Epithelial cell of esophagus (primary cell): ENCODE data around the gene FHL1.
"Not testable (repeated sequence)": the region's sequence is repeated elsewhere in the genome, so short reads cannot be mapped to it uniquely, and the experiment has no call there.

ENCODE experiments used
- DNase-seq: peaks from one replicate; pipeline ENCODE4 v3.0.0; 2010; ENCODE audit warnings: low read depth
- H3K4me3 ChIP-seq: 2 replicates; pipeline ENCODE4 v1.5.1; 2011; ENCODE audit warnings: mild to moderate bottlenecking, low read length, control low read depth
- TF ChIP-seq, protein P1 (sequence below): IDR thresholded peaks from 2 replicates; pipeline ENCODE4 v1.5.1; 2011; ENCODE audit warnings: low read depth, mild to moderate bottlenecking, low read length, control low read depth, inconsistent platforms; ENCODE audit not compliant: insufficient read depth; ENCODE audit errors: missing control alignments

Gene FHL1

DNA sequence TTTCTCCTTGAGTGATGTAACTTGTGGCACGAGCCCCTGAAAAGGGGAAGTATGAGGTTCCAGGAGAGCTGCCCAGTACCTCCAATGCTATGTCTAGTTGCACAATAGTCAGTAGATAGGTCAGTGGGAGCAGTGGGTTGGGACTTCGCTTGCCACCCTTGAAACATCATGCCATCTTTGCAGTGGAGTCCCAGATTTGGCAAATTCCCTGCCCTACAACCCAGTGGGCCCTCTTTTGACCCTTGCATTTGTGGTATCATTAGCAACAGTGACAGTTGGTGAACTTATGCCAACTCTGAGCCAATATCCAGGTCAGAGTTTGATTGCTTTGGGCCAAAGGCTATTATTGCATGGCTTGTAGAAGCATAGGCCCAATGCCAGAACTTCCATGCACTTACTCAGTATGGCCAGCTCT is 12.3 kb downstream of the FHL1 start:
- DNase-seq = no peak
- no peak overlapping the region for H3K4me3 ChIP-seq
- TF ChIP-seq, protein P1, sequence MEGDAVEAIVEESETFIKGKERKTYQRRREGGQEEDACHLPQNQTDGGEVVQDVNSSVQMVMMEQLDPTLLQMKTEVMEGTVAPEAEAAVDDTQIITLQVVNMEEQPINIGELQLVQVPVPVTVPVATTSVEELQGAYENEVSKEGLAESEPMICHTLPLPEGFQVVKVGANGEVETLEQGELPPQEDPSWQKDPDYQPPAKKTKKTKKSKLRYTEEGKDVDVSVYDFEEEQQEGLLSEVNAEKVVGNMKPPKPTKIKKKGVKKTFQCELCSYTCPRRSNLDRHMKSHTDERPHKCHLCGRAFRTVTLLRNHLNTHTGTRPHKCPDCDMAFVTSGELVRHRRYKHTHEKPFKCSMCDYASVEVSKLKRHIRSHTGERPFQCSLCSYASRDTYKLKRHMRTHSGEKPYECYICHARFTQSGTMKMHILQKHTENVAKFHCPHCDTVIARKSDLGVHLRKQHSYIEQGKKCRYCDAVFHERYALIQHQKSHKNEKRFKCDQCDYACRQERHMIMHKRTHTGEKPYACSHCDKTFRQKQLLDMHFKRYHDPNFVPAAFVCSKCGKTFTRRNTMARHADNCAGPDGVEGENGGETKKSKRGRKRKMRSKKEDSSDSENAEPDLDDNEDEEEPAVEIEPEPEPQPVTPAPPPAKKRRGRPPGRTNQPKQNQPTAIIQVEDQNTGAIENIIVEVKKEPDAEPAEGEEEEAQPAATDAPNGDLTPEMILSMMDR = no peak

DNA sequence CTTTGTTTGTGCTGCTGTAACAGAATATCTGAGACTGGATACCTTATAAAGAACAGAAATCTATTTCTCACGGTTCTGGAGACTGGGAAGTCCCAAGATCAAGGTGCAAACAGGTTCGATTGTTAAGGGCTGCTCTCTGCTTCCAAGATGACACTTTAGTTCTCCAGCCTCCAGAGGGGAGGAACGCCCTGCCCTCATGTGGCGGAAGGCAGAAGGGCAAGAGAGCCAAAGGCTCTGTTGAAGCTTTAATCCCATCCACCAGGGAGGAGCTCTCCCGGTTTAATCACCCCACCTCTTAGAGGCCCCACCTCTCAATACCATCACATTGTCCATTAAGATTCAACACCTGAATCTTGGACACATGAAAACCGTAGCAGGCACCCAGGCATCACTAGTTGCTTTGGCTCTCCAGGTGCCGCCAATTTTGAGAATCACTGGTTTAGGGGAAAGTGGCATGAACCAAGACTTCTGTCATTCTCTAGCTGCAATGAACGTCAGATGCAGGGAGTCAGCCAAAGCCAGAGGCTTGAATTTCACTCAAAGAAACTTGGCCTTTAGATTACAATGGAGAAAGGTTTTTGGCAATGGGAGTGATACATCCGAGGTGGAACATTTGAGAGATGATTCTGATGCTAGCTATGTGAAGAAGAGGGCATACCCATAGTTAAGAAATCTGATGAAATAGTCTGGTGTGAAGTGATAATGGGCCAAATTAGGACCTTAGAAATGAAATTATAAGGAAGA is 15.7 kb downstream of the FHL1 start:
- H3K4me3 ChIP-seq = no peak overlapping the region
- DNase-seq = peak; percentile 60
- TF ChIP-seq, protein P1 = peak; percentile 77

DNA sequence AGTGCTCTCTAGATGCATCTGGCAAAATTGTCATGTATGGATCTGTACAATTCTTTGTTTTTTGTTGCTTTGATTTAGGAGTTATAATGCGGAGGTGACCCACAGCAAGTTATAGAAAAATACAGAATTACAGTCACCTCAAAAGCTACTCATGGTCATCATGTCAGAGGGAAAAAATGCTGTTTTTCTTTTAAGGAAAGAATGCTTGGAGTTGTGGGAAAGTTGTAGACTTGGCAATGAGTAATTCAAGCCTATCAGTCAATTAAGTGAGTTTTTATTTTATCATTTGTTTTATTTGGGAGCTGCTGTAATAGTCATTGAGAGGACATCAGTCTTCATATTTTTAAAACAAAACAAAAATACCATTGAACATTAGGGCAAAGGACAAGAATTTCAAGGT is 16.4 kb downstream of the FHL1 start:
- TF ChIP-seq, protein P1 = no peak
- H3K4me3 ChIP-seq = no peak overlapping the region
- no peak for DNase-seq

DNA sequence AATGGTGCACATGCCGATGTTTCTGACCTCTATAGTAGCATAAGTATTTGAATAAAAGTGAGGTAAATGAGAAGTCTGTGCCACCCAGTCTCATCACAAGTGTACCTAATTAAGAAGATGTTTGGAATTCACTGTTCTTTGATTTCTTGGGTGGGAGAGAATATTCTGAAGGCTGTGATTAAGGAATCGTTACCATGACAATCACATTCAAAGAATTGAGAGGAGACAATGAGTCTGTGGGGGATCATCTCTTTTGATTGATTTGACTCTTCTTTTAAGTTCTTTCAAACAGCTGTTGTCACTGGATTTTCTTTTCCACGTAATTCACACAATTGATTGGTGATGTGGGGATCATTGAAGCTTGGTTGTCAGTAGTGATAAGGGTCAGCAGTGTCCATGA is 18.1 kb downstream of the FHL1 start:
- DNase-seq = no peak
- TF ChIP-seq, protein P1 = no peak
- H3K4me3 ChIP-seq = no peak overlapping the region

DNA sequence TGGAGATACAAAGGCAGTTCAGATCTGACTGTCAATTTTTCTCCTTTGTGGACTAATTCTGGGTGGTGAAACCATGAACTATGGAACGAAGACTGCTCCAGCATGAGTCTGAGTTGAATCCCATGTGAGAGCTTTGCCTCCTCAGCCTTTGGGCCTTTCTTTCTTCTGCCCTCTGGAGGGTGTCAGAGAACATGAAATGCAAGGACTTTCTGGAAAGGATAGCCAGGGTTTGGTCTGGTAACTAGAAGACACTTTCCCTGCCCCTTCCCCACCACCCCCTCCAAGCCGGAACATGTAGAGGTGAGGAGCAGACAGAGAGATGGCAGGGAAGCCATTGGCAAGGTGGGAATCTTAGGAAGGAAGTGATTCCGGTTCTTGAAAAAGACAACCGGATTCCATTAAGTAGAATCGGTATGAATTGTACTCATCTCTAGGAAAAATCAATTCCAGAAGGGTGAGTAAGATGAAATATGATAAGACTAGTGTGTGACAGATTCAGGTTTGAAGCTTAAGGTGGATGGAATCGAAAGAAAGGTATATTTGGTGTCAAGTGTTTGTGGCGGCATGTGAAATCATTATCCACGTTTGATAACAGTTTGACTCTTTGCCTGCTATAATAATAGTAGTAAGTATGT is 19.0 kb downstream of the FHL1 start:
- no peak overlapping the region for H3K4me3 ChIP-seq
- TF ChIP-seq, protein P1 = peak; percentile 52
- peak; percentile 18 for DNase-seq

DNA sequence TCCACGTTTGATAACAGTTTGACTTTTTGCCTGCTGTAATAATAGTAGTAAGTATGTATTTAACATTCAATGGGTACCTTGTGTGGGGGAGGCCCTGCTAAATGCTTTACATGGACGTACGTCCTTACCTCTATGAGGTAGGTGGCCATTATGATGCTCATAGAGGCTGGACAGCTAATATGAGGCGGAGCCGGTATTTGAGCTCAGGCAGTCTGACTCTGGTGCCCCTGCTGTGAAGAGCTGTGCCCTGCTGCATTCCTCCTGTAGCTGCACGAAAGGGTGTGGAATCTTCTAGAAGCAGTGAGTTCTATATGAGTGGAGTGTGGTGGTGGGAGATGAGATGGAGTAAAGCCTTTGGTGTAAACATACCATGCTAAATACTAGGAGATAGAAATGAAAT is 20.7 kb downstream of the FHL1 start:
- H3K4me3 ChIP-seq, DNase-seq: not testable (repeated sequence)

DNA sequence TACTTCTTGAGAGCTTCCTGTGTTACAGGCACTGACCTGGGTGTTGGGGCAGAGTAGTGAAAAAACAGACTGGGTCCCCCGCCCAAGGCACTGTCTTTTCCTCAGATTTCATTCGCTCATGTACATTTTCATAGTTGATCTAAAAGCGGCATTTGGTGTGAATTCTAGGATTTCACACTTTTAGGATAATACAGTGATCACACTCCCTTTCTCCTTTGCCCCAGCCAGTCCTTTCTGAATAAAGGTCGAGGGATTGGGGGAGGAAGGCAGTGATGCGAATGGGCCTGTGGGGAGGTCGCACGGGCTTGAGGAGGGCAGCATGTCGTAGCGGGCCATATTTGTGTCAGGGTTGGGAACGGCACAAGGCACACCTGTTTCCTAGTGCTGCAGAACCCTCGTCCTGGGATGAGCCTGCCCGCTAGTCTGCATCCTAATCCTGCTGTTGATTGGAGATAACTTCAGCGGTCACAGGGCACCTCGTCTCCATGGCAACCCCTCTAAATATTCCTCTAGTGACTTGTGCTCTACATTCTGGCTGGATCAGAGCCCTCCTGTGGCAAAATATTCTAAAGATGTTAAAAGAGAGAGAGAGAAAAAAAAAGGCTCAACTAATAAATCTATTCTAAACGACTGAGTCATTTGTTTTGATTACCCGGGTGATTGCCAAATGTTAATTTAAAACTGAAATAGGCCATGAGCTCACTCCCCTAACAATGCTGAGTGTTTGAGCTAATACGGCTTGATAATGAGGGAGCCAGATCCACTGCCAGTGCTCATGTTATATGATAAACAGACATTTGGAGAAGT is 21.8 kb downstream of the FHL1 start:
- peak; percentile 50 for DNase-seq
- TF ChIP-seq, protein P1 = no peak
- H3K4me3 ChIP-seq = no peak overlapping the region
